Stimulated activated CD4-positive, alpha-beta T cell treated with anti-CD3 and anti-CD28 coated beads, TNF-alpha, amount 100 ng/mL, for 24 hours (primary cell): ENCODE results near the gene VPS37B.

Experiments used
- DNase-seq, 3 experiments: peaks; one replicate each; pipeline ENCODE4 v3.0.0-alpha.2; 2020; ENCODE audit warnings: low read depth in 3 of 3

Gene VPS37B

GRCh38 chr12:122852336-122853275 lies 43.3 kb downstream of the VPS37B start:
- no peak for DNase-seq

GRCh38 chr12:122851820-122852219 lies 44.1 kb downstream of the VPS37B start:
- DNase-seq = no peak

GRCh38 chr12:122850695-122851350 lies 45.1 kb downstream of the VPS37B start:
- no peak for DNase-seq

- DNase-seq = no peak
These were observed 45.9 kb downstream of the VPS37B start for GRCh38 chr12:122850048-122850445.

- no peak for DNase-seq
These were observed 46.4 kb downstream of the VPS37B start for GRCh38 chr12:122849352-122850047.

- no peak for DNase-seq
These were observed 47.2 kb downstream of the VPS37B start for GRCh38 chr12:122848471-122849351.

GRCh38 chr12:122847921-122848421 lies 48.0 kb downstream of the VPS37B start:
- no peak for DNase-seq

GRCh38 chr12:122847516-122847836 lies 48.4 kb downstream of the VPS37B start:
- DNase-seq = no peak

- DNase-seq = no peak
These were observed 49.1 kb downstream of the VPS37B start for GRCh38 chr12:122846622-122847515.

GRCh38 chr12:122845865-122846621 lies 49.9 kb downstream of the VPS37B start:
- DNase-seq = no peak

- DNase-seq = no peak
These were observed 50.7 kb downstream of the VPS37B start for GRCh38 chr12:122845041-122845864.

GRCh38 chr12:122844366-122844971 lies 51.5 kb downstream of the VPS37B start:
- no peak for DNase-seq

- no peak for DNase-seq
These were observed 52.5 kb downstream of the VPS37B start for GRCh38 chr12:122843455-122843854.

GRCh38 chr12:122842505-122843405 lies 53.2 kb downstream of the VPS37B start:
- DNase-seq = no peak

- no peak for DNase-seq
These were observed 54.2 kb downstream of the VPS37B start for GRCh38 chr12:122841544-122842321.
